Endothelial cell of umbilical vein (primary cell): ENCODE results near the gene AMDHD2. TPM values are rescaled to one million over a fixed set of nuclear protein-coding genes. Genes with fewer than 3 reads are reported as not detected.

Experiments used
- BruUV-seq: library from RNA; stranded (reverse); fragments of 400-500 nt; replicated peaks from 2 replicates; lab custom pipeline; 2021; lab: Mats Ljungman, UMichigan
- CTCF ChIA-PET: fragments of 300-600, 350-600 bp; sonication (Branson Sonifier 250); formaldehyde crosslinking; loops from one replicate; lab custom pipeline; 2021; ENCODE audit warnings: antibody characterized with exemption, inconsistent platforms; lab: Charles Lee
- POLR2A ChIA-PET: fragments of 300-600, 350-600 bp; sonication (Branson Sonifier 250); formaldehyde crosslinking; loops from one replicate; lab custom pipeline; 2021; ENCODE audit warnings: antibody characterized with exemption, inconsistent platforms; lab: Charles Lee
- DNase-seq: peaks from one replicate; pipeline ENCODE4 v3.0.0-alpha.2; 2011; ENCODE audit warnings: low read depth, low spot score
- FAIRE-seq: peaks from 2 replicates; lab custom pipeline; 2011; peaks lifted over from hg19 to GRCh38; lab: Jason Lieb, UNC
- H2AFZ ChIP-seq: 2 replicates; pipeline ENCODE4 v1.6.0; 2012; ENCODE audit warnings: low read depth, low read length, control low read depth, inconsistent platforms
- H3K27ac ChIP-seq: 2 replicates; pipeline ENCODE4 v1.5.1; 2011; ENCODE audit warnings: low read depth, mild to moderate bottlenecking, control low read depth, low read length, moderate library complexity; ENCODE audit not compliant: insufficient read depth
- H3K27me3 ChIP-seq, 2 experiments: 2 replicates each; pipeline versions ENCODE4 v1.6.0 to v1.6.1; 2011; ENCODE audit warnings: low read length in 2 of 2, mixed read lengths in 1 of 2; ENCODE audit not compliant: control insufficient read depth in 2 of 2, insufficient read depth in 2 of 2
- H3K36me3 ChIP-seq, 2 experiments: 2 replicates in 1 of 2; 3 replicates in 1 of 2; pipeline ENCODE4 v1.5.1; 2011; ENCODE audit warnings: low read length in 2 of 2, mild to moderate bottlenecking in 1 of 2, moderate library complexity in 1 of 2; ENCODE audit not compliant: control insufficient read depth in 2 of 2, insufficient read depth in 2 of 2; ENCODE audit errors: extremely low read depth in 1 of 2
- H3K4me1 ChIP-seq: 3 replicates; pipeline ENCODE4 v1.5.1; 2011; ENCODE audit warnings: mild to moderate bottlenecking, low read length; ENCODE audit not compliant: control insufficient read depth, insufficient read depth; ENCODE audit errors: extremely low read depth
- H3K4me2 ChIP-seq: 2 replicates; pipeline ENCODE4 v1.6.1; 2011; ENCODE audit warnings: low read length, control low read depth, mixed read lengths; ENCODE audit not compliant: insufficient read depth
- H3K4me3 ChIP-seq, 3 experiments: fragments of 200-600 bp in 1 of 3; sonication (generic), shearing (Covaris generic) in 1 of 3; replicated peaks in 1 of 3; 2 replicates each; pipeline ENCODE4 v1.5.1; 2011 to 2016; ENCODE audit warnings: control low read depth in 3 of 3, low read length in 3 of 3, mild to moderate bottlenecking in 2 of 3, inconsistent platforms in 1 of 3, low read depth in 1 of 3, moderate library complexity in 1 of 3; ENCODE audit not compliant: insufficient read depth in 1 of 3
- H3K79me2 ChIP-seq: 2 replicates; pipeline ENCODE4 v1.6.0; 2012; ENCODE audit warnings: low read length, inconsistent platforms; ENCODE audit not compliant: control insufficient read depth, insufficient read depth
- H3K9ac ChIP-seq: replicated peaks from 2 replicates; pipeline ENCODE3; 2011; ENCODE audit warnings: low read length, control low read depth; ENCODE audit not compliant: insufficient read depth; ENCODE audit errors: extremely low read depth
- H3K9me1 ChIP-seq: replicated peaks from 3 replicates; pipeline ENCODE4 v1.6.0; 2011; ENCODE audit warnings: mild to moderate bottlenecking, low read length; ENCODE audit not compliant: control insufficient read depth, insufficient read depth; ENCODE audit errors: extremely low read depth
- H3K9me3 ChIP-seq: replicated peaks from 2 replicates; pipeline ENCODE4 v1.5.1; 2012; ENCODE audit warnings: low read length, inconsistent platforms; ENCODE audit not compliant: control insufficient read depth, insufficient read depth
- H4K20me1 ChIP-seq: replicated peaks from 2 replicates; pipeline ENCODE3; 2011; ENCODE audit warnings: mild to moderate bottlenecking, low read length; ENCODE audit not compliant: control insufficient read depth, insufficient read depth; ENCODE audit errors: extremely low read depth
- EZH2 ChIP-seq: IDR thresholded peaks from 2 replicates; pipeline ENCODE4 v1.6.1; 2012; ENCODE audit warnings: borderline replicate concordance, low read depth, mild to moderate bottlenecking, moderate library complexity, low read length, inconsistent platforms; ENCODE audit not compliant: severe bottlenecking
- FOS ChIP-seq: IDR thresholded peaks from 2 replicates; pipeline ENCODE4 v1.6.1; 2011; ENCODE audit warnings: mild to moderate bottlenecking, low read length, moderate library complexity, borderline replicate concordance; ENCODE audit not compliant: insufficient read depth
- GATA2 ChIP-seq: IDR thresholded peaks from 2 replicates; pipeline ENCODE4 v1.7.0; 2011; ENCODE audit warnings: low read depth, mild to moderate bottlenecking, moderate library complexity, mixed read lengths, low read length; ENCODE audit not compliant: insufficient read length, insufficient read depth
- JUN ChIP-seq: IDR thresholded peaks from 2 replicates; pipeline ENCODE4 v1.6.1; 2011; ENCODE audit warnings: borderline replicate concordance, low read depth; ENCODE audit not compliant: insufficient read length, insufficient read depth
- MYC ChIP-seq: IDR thresholded peaks from one replicate; pipeline ENCODE4 v1.6.1; 2011; ENCODE audit warnings: mild to moderate bottlenecking, low read depth, low read length
- POLR2A ChIP-seq: IDR thresholded peaks from 2 replicates; pipeline ENCODE4 v1.6.1; 2012; ENCODE audit warnings: low read depth, mild to moderate bottlenecking, control low read depth, low read length
- POLR2AphosphoS5 ChIP-seq: IDR thresholded peaks from 2 replicates; pipeline ENCODE4 v1.6.1; 2012; ENCODE audit warnings: low read depth, mild to moderate bottlenecking, control low read depth, low read length, moderate library complexity; ENCODE audit not compliant: insufficient read depth
- dilution Hi-C: fragments of 300-500 bp; cut with MboI; formaldehyde crosslinking; loops from one replicate; pipeline ENCODE4 v1.15.0; 2019; ENCODE audit warnings: low sequenced_read_pairs; ENCODE audit not compliant: extremely low pct_ligation_motif_present
- intact Hi-C: fragments of 100-400 bp; cut with micrococcal nuclease; formaldehyde crosslinking; loops from one replicate; pipeline ENCODE4 v1.10.0; 2022
- polyA plus RNA-seq, 4 experiments: library from polyadenylated mRNA; depleted of rRNA in 3 of 4; stranded (reverse) in 3 of 4; unstranded in 1 of 4; fragments of >200 nt; gene quantifications; 2 replicates each; pipeline versions ENCODE4 v1.2.1 to v1.2.3, GENCODE V29; 2011 to 2012; ENCODE audit warnings: missing spikeins in 1 of 4
- total RNA-seq: library from RNA; stranded (reverse); gene quantifications from 2 replicates; pipeline ENCODE4 v1.2.3, GENCODE V29; 2021
- TF ChIP-seq, protein P1 (sequence below): IDR thresholded peaks from 2 replicates; pipeline ENCODE4 v1.6.1; 2011; ENCODE audit not compliant: insufficient read depth, insufficient read length
- TF ChIP-seq, protein P2 (sequence below), 2 donors: IDR thresholded peaks; 1 replicate in 1 of 2; 2 replicates in 1 of 2; pipeline ENCODE4 v1.5.1; 2011; ENCODE audit warnings: low read length in 2 of 2, mild to moderate bottlenecking in 2 of 2, moderate library complexity in 2 of 2, control low read depth in 1 of 2, inconsistent platforms in 1 of 2, low read depth in 1 of 2; ENCODE audit not compliant: insufficient read depth in 1 of 2; ENCODE audit errors: extremely low read depth in 1 of 2

Gene AMDHD2
- total and polyA plus RNA-seq, 2 donors (not counting 3 experiments of a cell fraction or from before 2014, with no cell fraction given): 39.4 to 59.5 TPM

DNA sequence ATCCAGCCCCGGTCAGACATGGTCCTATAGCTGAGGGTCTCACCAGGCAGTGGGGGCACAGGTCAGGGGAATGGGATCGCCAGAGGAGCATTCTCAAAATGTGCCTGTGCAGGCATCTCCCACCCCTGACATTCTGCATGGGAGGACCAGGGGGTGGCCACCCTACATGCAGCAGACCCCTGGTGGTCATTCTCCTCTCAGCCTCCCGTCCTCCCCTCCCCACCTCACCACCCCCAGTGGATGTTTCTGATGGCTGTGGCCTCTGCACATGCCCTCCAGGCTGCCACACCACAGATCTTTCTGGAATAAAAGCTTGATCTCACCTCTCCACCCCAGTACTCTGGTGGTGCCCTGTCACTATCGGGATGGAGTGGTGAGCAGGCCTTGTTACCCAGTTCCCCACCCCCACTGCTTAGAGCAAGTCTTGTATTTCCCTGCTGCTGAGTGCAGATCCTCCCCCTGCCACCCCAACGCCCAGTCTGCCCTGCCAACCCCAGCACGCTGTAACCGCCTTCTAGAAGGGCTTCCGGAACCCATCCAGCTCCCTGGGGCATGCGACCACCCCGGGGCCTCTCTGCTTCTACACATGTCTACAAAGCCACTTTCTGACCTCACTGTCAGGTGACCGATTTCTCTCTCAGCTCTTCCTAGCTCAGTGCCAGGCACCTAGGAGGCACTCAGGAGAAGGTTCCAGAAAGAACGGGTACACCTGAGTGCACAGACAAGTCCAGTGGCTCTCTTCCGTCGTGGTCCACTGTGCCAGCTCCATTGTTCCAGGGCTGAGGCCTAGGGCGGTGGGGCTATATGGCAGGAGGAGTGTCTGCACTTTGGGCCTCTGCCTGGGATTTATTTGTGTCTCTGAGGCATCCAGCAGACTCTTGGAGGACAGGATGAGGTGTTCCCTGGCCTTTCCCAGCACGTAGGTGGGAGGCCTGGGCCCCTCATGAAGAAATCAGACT lies 36.0 kb upstream of the AMDHD2 start:
- Histone ChIP-seq H3K9me1 (no peaks in the 10 kb centered on the region), H3K4me2 (no peak overlapping the region), H3K9ac (no peak overlapping the region), H3K4me3 (no peak overlapping the region), H3K36me3 (no peaks in the 10 kb centered on the region), H4K20me1 (no peaks in the 10 kb centered on the region), H3K9me3 (no peaks in the 10 kb centered on the region), H3K27me3 (no peaks in the 10 kb centered on the region), H3K27ac (no peak overlapping the region), H2AFZ (no peak overlapping the region), H3K79me2 (peaks cover 5% of the 10 kb centered on the region), H3K4me1 (no peaks in the 10 kb centered on the region)
- CTCF ChIA-PET: interaction anchor here (1.7 to 3.0 kb wide), 3 partner anchors 14 to 17 kb away, joined by 5 to 14 read pairs (median 9); partner anchors contain the start of gene NTN3
- no peak for DNase-seq
- POLR2A ChIA-PET: no interaction called here
- no peak for FAIRE-seq
- intact Hi-C loops (no loop called here), dilution Hi-C loops (no loop called here)
- no TSS peak for BruUV-seq
- TF ChIP-seq EZH2 (no peak), FOS (no peak), GATA2 (no peak), JUN (no peak), MYC (no peak), POLR2AphosphoS5 (no peak), POLR2A (no peak)
- TF ChIP-seq, protein P1, sequence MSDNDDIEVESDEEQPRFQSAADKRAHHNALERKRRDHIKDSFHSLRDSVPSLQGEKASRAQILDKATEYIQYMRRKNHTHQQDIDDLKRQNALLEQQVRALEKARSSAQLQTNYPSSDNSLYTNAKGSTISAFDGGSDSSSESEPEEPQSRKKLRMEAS: no peak
- TF ChIP-seq, protein P2, sequence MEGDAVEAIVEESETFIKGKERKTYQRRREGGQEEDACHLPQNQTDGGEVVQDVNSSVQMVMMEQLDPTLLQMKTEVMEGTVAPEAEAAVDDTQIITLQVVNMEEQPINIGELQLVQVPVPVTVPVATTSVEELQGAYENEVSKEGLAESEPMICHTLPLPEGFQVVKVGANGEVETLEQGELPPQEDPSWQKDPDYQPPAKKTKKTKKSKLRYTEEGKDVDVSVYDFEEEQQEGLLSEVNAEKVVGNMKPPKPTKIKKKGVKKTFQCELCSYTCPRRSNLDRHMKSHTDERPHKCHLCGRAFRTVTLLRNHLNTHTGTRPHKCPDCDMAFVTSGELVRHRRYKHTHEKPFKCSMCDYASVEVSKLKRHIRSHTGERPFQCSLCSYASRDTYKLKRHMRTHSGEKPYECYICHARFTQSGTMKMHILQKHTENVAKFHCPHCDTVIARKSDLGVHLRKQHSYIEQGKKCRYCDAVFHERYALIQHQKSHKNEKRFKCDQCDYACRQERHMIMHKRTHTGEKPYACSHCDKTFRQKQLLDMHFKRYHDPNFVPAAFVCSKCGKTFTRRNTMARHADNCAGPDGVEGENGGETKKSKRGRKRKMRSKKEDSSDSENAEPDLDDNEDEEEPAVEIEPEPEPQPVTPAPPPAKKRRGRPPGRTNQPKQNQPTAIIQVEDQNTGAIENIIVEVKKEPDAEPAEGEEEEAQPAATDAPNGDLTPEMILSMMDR (IDR thresholded peaks at IDR 0.05; ENCODE audit: extremely low read depth in 1 of 2, insufficient read depth in 1 of 2, low read depth in 1 of 2, low read length in 2 of 2): no peak
